H1 (cell line): ENCODE results near the gene ACO1. TPM values are rescaled to one million over a fixed set of nuclear protein-coding genes. Genes with fewer than 3 reads are reported as not detected.

Source experiments
- CTCF ChIA-PET: fragments of 300-600 bp; sonication (Branson Sonifier 250); formaldehyde crosslinking; loops from one replicate; lab custom pipeline; 2021; ENCODE audit not compliant: partially characterized antibody; lab: Charles Lee
- POLR2A ChIA-PET: fragments of 300-600 bp; sonication (Branson Sonifier 250); formaldehyde crosslinking; loops from one replicate; lab custom pipeline; 2021; ENCODE audit warnings: inconsistent platforms; ENCODE audit not compliant: partially characterized antibody; lab: Charles Lee
- DNase-seq, 2 experiments: peaks; one replicate each; pipeline versions ENCODE4 v3.0.0 to v3.0.0-alpha.2; 2010 to 2022; ENCODE audit warnings: low spot score in 2 of 2, low read depth in 1 of 2, mixed read lengths in 1 of 2
- FAIRE-seq: peaks from 2 replicates; lab custom pipeline; 2011; peaks lifted over from hg19 to GRCh38; lab: Jason Lieb, UNC
- H2AFZ ChIP-seq: 2 replicates; pipeline ENCODE4 v1.8.1; 2012; ENCODE audit warnings: low read length, inconsistent platforms
- H2AK5ac ChIP-seq: 2 replicates; pipeline ENCODE4 v1.6.1; 2013; ENCODE audit warnings: low read depth, low read length
- H2BK120ac ChIP-seq: replicated peaks from 2 replicates; pipeline ENCODE3; 2013; ENCODE audit warnings: low read depth, low read length, inconsistent platforms
- H2BK12ac ChIP-seq: 2 replicates; pipeline ENCODE4 v1.6.1; 2013; ENCODE audit warnings: low read depth, low read length
- H2BK15ac ChIP-seq: 2 replicates; pipeline ENCODE4 v1.6.1; 2013; ENCODE audit warnings: low read length
- H2BK20ac ChIP-seq: 2 replicates; pipeline ENCODE4 v1.6.1; 2013; ENCODE audit warnings: low read length
- H2BK5ac ChIP-seq: 2 replicates; pipeline ENCODE4 v1.6.1; 2013; ENCODE audit warnings: low read depth, low read length
- H3K14ac ChIP-seq: 2 replicates; pipeline ENCODE4 v1.6.1; 2013; ENCODE audit warnings: inconsistent platforms; ENCODE audit not compliant: insufficient read length
- H3K18ac ChIP-seq: 2 replicates; pipeline ENCODE4 v1.6.1; 2013; ENCODE audit warnings: low read length; ENCODE audit errors: extremely low read depth
- H3K23ac ChIP-seq: 2 replicates; pipeline ENCODE4 v1.6.1; 2013; ENCODE audit warnings: inconsistent platforms; ENCODE audit not compliant: insufficient read length
- H3K23me2 ChIP-seq: 2 replicates; pipeline ENCODE4 v1.6.1; 2013; ENCODE audit warnings: low read depth, low read length
- H3K27ac ChIP-seq: 2 replicates; pipeline ENCODE4 v1.6.1; 2011; ENCODE audit warnings: low read depth, low read length, inconsistent platforms
- H3K27me3 ChIP-seq, 4 experiments: replicated peaks in 1 of 4; 1 replicate in 1 of 4; 2 replicates in 3 of 4; pipeline versions ENCODE4 v1.6.1 to v1.8.1; 2011 to 2013; ENCODE audit warnings: low read length in 3 of 4, mild to moderate bottlenecking in 3 of 4, inconsistent platforms in 2 of 4, mixed read lengths in 2 of 4, moderate library complexity in 1 of 4; ENCODE audit not compliant: control insufficient read depth in 3 of 4, insufficient read depth in 3 of 4; ENCODE audit errors: extremely low read depth in 1 of 4
- H3K36me3 ChIP-seq, 4 experiments: 2 replicates each; pipeline versions ENCODE4 v1.6.1 to v1.8.1; 2011 to 2013; ENCODE audit warnings: mild to moderate bottlenecking in 4 of 4, low read length in 3 of 4, moderate library complexity in 2 of 4, control low read depth in 1 of 4, inconsistent platforms in 1 of 4; ENCODE audit not compliant: insufficient read depth in 4 of 4, control insufficient read depth in 2 of 4
- H3K4ac ChIP-seq: replicated peaks from 2 replicates; pipeline ENCODE3; 2013; ENCODE audit warnings: low read length, low read depth, mixed read lengths, inconsistent platforms; ENCODE audit not compliant: insufficient read length
- H3K4me1 ChIP-seq, 4 experiments: replicated peaks in 1 of 4; 1 replicate in 1 of 4; 2 replicates in 3 of 4; pipeline versions ENCODE4 v1.6.1 to v1.8.1; 2011 to 2013; ENCODE audit warnings: low read length in 3 of 4, inconsistent platforms in 2 of 4, mixed read lengths in 1 of 4; ENCODE audit not compliant: insufficient read depth in 4 of 4, control insufficient read depth in 3 of 4
- H3K4me2 ChIP-seq, 2 experiments: 2 replicates each; pipeline versions ENCODE4 v1.6.1 to v1.8.1; 2011 to 2013; ENCODE audit warnings: low read depth in 2 of 2, low read length in 2 of 2, control low read depth in 1 of 2, inconsistent platforms in 1 of 2, mild to moderate bottlenecking in 1 of 2; ENCODE audit not compliant: insufficient read depth in 1 of 2
- H3K4me3 ChIP-seq, 4 experiments: fragments of 200-600, 300-600 bp in 1 of 4; sonication (generic), shearing (Covaris generic), sonication (Bioruptor Twin) in 1 of 4; 2 replicates each; pipeline versions ENCODE4 v1.5.1 to v1.8.1; 2011 to 2016; ENCODE audit warnings: low read length in 4 of 4, low read depth in 3 of 4, control low read depth in 2 of 4, inconsistent platforms in 2 of 4, mild to moderate bottlenecking in 2 of 4, mixed read lengths in 1 of 4, moderate library complexity in 1 of 4; ENCODE audit not compliant: insufficient read depth in 2 of 4; ENCODE audit errors: extremely low read depth in 1 of 4
- H3K56ac ChIP-seq: replicated peaks from 2 replicates; pipeline ENCODE3; 2013; ENCODE audit warnings: low read depth, mild to moderate bottlenecking, mixed read lengths, low read length, inconsistent platforms; ENCODE audit not compliant: insufficient read length
- H3K79me1 ChIP-seq: 2 replicates; pipeline ENCODE4 v1.6.1; 2013; ENCODE audit warnings: low read depth, low read length, control low read depth
- H3K79me2 ChIP-seq, 2 experiments: 2 replicates each; pipeline versions ENCODE4 v1.6.1 to v1.8.1; 2012 to 2013; ENCODE audit warnings: low read length in 2 of 2, mild to moderate bottlenecking in 2 of 2, inconsistent platforms in 1 of 2; ENCODE audit not compliant: insufficient read depth in 2 of 2, control insufficient read depth in 1 of 2
- H3K9ac ChIP-seq, 4 experiments: replicated peaks in 1 of 4; 1 replicate in 1 of 4; 2 replicates in 3 of 4; pipeline versions ENCODE4 v1.6.1 to v1.8.1; 2011 to 2013; ENCODE audit warnings: low read depth in 3 of 4, low read length in 3 of 4, control low read depth in 2 of 4, mild to moderate bottlenecking in 2 of 4, moderate library complexity in 2 of 4, inconsistent platforms in 1 of 4; ENCODE audit errors: extremely low read depth in 1 of 4
- H3K9me3 ChIP-seq, 2 experiments: 2 replicates each; pipeline versions ENCODE4 v1.6.1 to v1.8.1; 2012 to 2013; ENCODE audit warnings: mild to moderate bottlenecking in 2 of 2, moderate library complexity in 2 of 2, control low read depth in 1 of 2, inconsistent platforms in 1 of 2, low read depth in 1 of 2, low read length in 1 of 2, mixed read lengths in 1 of 2; ENCODE audit not compliant: insufficient read depth in 2 of 2
- H4K20me1 ChIP-seq, 2 experiments: replicated peaks in 1 of 2; 2 replicates each; pipeline versions ENCODE3 to v1.8.1; 2011 to 2013; ENCODE audit warnings: inconsistent platforms in 2 of 2, low read length in 2 of 2, mild to moderate bottlenecking in 1 of 2; ENCODE audit not compliant: insufficient read depth in 2 of 2, control insufficient read depth in 1 of 2
- H4K5ac ChIP-seq: 2 replicates; pipeline ENCODE4 v1.6.1; 2013; ENCODE audit warnings: low read length, low read depth, mixed read lengths, inconsistent platforms; ENCODE audit not compliant: insufficient read length
- H4K8ac ChIP-seq: 2 replicates; pipeline ENCODE4 v1.8.0; 2013; ENCODE audit warnings: mild to moderate bottlenecking, moderate library complexity, low read length, inconsistent platforms; ENCODE audit not compliant: insufficient read depth; ENCODE audit errors: extremely low read depth
- H4K91ac ChIP-seq: replicated peaks from 2 replicates; pipeline ENCODE3; 2013; ENCODE audit warnings: low read length, mixed read lengths, inconsistent platforms; ENCODE audit not compliant: insufficient read length
- BCL11A ChIP-seq, 2 experiments: IDR thresholded peaks; one replicate each; pipeline ENCODE4 v1.6.1; 2011; ENCODE audit warnings: low read depth in 2 of 2, low read length in 2 of 2, mild to moderate bottlenecking in 2 of 2
- EP300 ChIP-seq, 2 experiments: IDR thresholded peaks; 1 replicate in 1 of 2; 2 replicates in 1 of 2; pipeline ENCODE4 v1.6.1; 2011 to 2012; ENCODE audit warnings: low read depth in 2 of 2, low read length in 2 of 2, mild to moderate bottlenecking in 2 of 2, borderline replicate concordance in 1 of 2, inconsistent platforms in 1 of 2, moderate library complexity in 1 of 2
- POU5F1 ChIP-seq: IDR thresholded peaks from 2 replicates; pipeline ENCODE4 v1.6.1; 2011; ENCODE audit warnings: low read depth, mild to moderate bottlenecking, low read length, moderate library complexity
- RNF2 ChIP-seq: fragments of 200-900, 300-1000 bp; sonication (generic); IDR thresholded peaks from 2 replicates; pipeline ENCODE4 v1.7.1; 2016; ENCODE audit warnings: borderline replicate concordance, low read depth, mild to moderate bottlenecking, antibody characterized with exemption, low read length; ENCODE audit not compliant: poor library complexity, severe bottlenecking; ENCODE audit errors: missing control alignments
- SIX5 ChIP-seq: IDR thresholded peaks from 2 replicates; pipeline ENCODE4 v1.6.1; 2011; ENCODE audit warnings: mild to moderate bottlenecking, low read depth, low read length
- TAF1 ChIP-seq: IDR thresholded peaks from 2 replicates; pipeline ENCODE4 v1.6.1; 2011; ENCODE audit warnings: mild to moderate bottlenecking, low read depth, low read length
- WGBS, 2 experiments: shearing (Covaris generic) in 1 of 2; methylation state at CpG; one replicate each; pipeline versions ENCODE4 v1.1.6 to v1.1.7; 2013 to 2015; ENCODE audit warnings: low lambda C conversion rate in 2 of 2, mixed read lengths in 2 of 2, inconsistent platforms in 1 of 2, low coverage in 1 of 2, missing lambda C conversion rate in 1 of 2; ENCODE audit not compliant: insufficient replicate concordance in 2 of 2, insufficient coverage in 1 of 2, insufficient read length in 1 of 2; ENCODE audit errors: extremely low coverage in 1 of 2, missing lambda C conversion rate in 1 of 2; 5-methylcytosine and 5-hydroxymethylcytosine counted together
- polyA plus RNA-seq, 7 experiments: library from polyadenylated mRNA; depleted of rRNA in 3 of 7; stranded (reverse) in 5 of 7; unstranded in 2 of 7; fragments of >200 nt in 5 of 7; fragments of 200-250 nt in 2 of 7; gene quantifications; 1 replicate in 5 of 7; 2 replicates in 1 of 7; 4 replicates in 1 of 7; pipeline versions ENCODE4 v1.2.1 to v1.2.3, GENCODE V29; 2011 to 2013; ENCODE audit warnings: missing spikeins in 2 of 7, mixed read lengths in 2 of 7
- total RNA-seq: library from RNA; stranded (reverse); fragmentation: NEBNext Ultra II Directional; extraction: Animal tissue kit (Norgen Biotek cat#: 25700); gene quantifications from 2 replicates; pipeline ENCODE4 v1.2.1, GENCODE V29; 2021

ACO1 gene
- total and polyA plus RNA-seq, 2 of the 8 experiments (the other 6 are each of a cell fraction or from before 2014, with no cell fraction given) = 39.3 to 49.8 TPM

GRCh38 chr9:32441678-32442077 lies 57.2 kb downstream of the ACO1 start:
- Histone ChIP-seq H3K79me2 (no peaks in the 10 kb centered on the region), H3K56ac (no peak overlapping the region), H3K27me3 (no peaks in the 10 kb centered on the region), H3K9me3 (no peaks in the 10 kb centered on the region), H4K8ac (no peak overlapping the region), H2BK5ac (no peak overlapping the region), H3K23ac (no peak overlapping the region), H2AK5ac (no peak overlapping the region), H3K4me3 (no peak overlapping the region), H2BK20ac (no peak overlapping the region), H3K4me2 (no peak overlapping the region), H3K9ac (no peak overlapping the region), H3K23me2 (no peaks in the 10 kb centered on the region), H2BK120ac (no peak overlapping the region), H4K20me1 (no peaks in the 10 kb centered on the region), H3K4me1 (no peaks in the 10 kb centered on the region), H2AFZ (no peak overlapping the region), H3K36me3 (peaks cover 2 to 12% (median 6%) of the 10 kb centered on the region in 4 experiments; a peak in 6 of 8 replicates), H4K5ac (no peak overlapping the region), H3K18ac (no peak overlapping the region), H3K79me1 (no peaks in the 10 kb centered on the region), H2BK15ac (no peak overlapping the region), H3K14ac (no peak overlapping the region), H3K27ac (no peak overlapping the region), H2BK12ac (no peak overlapping the region), H3K4ac (no peak overlapping the region), H4K91ac (no peak overlapping the region)
- CTCF ChIA-PET = interaction anchor here (0.9 to 1.8 kb wide), 3 partner anchors 9 to 527 kb away, joined by 3 to 7 read pairs (median 4); no protein-coding TSS in a partner anchor
- DNase-seq (no peak), FAIRE-seq (no peak)
- TF ChIP-seq SIX5 = no peak
- no peak for TF ChIP-seq POU5F1
- no peak for TF ChIP-seq RNF2
- TF ChIP-seq TAF1 = no peak
- no peak for TF ChIP-seq BCL11A (IDR thresholded peaks at IDR 0.05; ENCODE audit: low read depth in 2 of 2, low read length in 2 of 2)
- no peak for TF ChIP-seq EP300 (IDR thresholded peaks at IDR 0.05; ENCODE audit: borderline replicate concordance in 1 of 2, low read depth in 2 of 2, low read length in 2 of 2)
- POLR2A ChIA-PET = no interaction called here
- WGBS, 2 experiments = 90% methylated on average over 5 of the region's 5 CpGs; no CpG with 5 or more reads in 1 of the 2 experiments
